HG03378 (cell line): ENCODE results near the gene EDDM3A.
"Not testable (repeated sequence)": the region's sequence is repeated elsewhere in the genome, so short reads cannot be mapped to it uniquely, and the experiment has no call there.

Source experiments
- ATAC-seq: cut with Tn5 transposase; IDR thresholded peaks from one replicate; pipeline ENCODE4 v1.9.1; 2021; ENCODE audit warnings: mild to moderate bottlenecking, moderate library complexity; ENCODE audit not compliant: unreplicated experiment

Gene EDDM3A

GRCh38 chr14:20732979-20733635 lies 12.6 kb upstream of the EDDM3A start:
- no peak for ATAC-seq

GRCh38 chr14:20733684-20734429 lies 11.8 kb upstream of the EDDM3A start:
- ATAC-seq = no peak

- no peak for ATAC-seq
Measured at GRCh38 chr14:20734430-20734806, 11.3 kb upstream of the EDDM3A start.

GRCh38 chr14:20738292-20738691 lies 7.4 kb upstream of the EDDM3A start:
- not testable (repeated sequence) for ATAC-seq

GRCh38 chr14:20742132-20742531 lies 3.6 kb upstream of the EDDM3A start:
- ATAC-seq = no peak

- ATAC-seq = no peak
Measured at GRCh38 chr14:20743556-20743955, 2.1 kb upstream of the EDDM3A start.

GRCh38 chr14:20746566-20746965 lies 879 bp downstream of the EDDM3A start:
- ATAC-seq = no peak

GRCh38 chr14:20748439-20748838 lies 2.8 kb downstream of the EDDM3A start:
- no peak for ATAC-seq

GRCh38 chr14:20750194-20750593 lies 4.5 kb downstream of the EDDM3A start:
- no peak for ATAC-seq

GRCh38 chr14:20751963-20752562 lies 6.4 kb downstream of the EDDM3A start:
- ATAC-seq = no peak

GRCh38 chr14:20754308-20754707 lies 8.6 kb downstream of the EDDM3A start:
- ATAC-seq = no peak

GRCh38 chr14:20755037-20755436 lies 9.3 kb downstream of the EDDM3A start:
- no peak for ATAC-seq

- no peak for ATAC-seq
Measured at GRCh38 chr14:20757965-20758364, 12.3 kb downstream of the EDDM3A start.

- ATAC-seq = not testable (repeated sequence)
Measured at GRCh38 chr14:20759465-20759864, 13.8 kb downstream of the EDDM3A start.

GRCh38 chr14:20760950-20761349 lies 15.3 kb downstream of the EDDM3A start:
- no peak for ATAC-seq

GRCh38 chr14:20768593-20768892 lies 22.9 kb downstream of the EDDM3A start:
- ATAC-seq = no peak

- no peak for ATAC-seq
Measured at GRCh38 chr14:20769421-20769820, 23.7 kb downstream of the EDDM3A start.

- ATAC-seq = no peak
Measured at GRCh38 chr14:20772650-20773049, 27.0 kb downstream of the EDDM3A start.

- ATAC-seq = no peak
Measured at GRCh38 chr14:20774258-20774824, 28.7 kb downstream of the EDDM3A start.

- no peak for ATAC-seq
Measured at GRCh38 chr14:20775043-20775442, 29.4 kb downstream of the EDDM3A start.

- no peak for ATAC-seq
Measured at GRCh38 chr14:20775901-20776300, 30.2 kb downstream of the EDDM3A start.

- ATAC-seq = no peak
Measured at GRCh38 chr14:20781803-20782202, 36.1 kb downstream of the EDDM3A start.
